VCaP (cell line): ENCODE measurements around the gene WNT3A.

Source experiments
- H3K27ac ChIP-seq: fragments of 450-650 bp; 2 replicates; pipeline ENCODE4 v1.5.1; 2017
- CTCF ChIP-seq: fragments of 450-650 bp; conservative IDR thresholded peaks from 2 replicates; pipeline ENCODE4 v1.5.1; 2017; ENCODE audit warnings: mild to moderate bottlenecking, moderate library complexity

The WNT3A gene

GRCh38 chr1:228000836-228001563 lies 5.8 kb upstream of the WNT3A start:
- no peak overlapping the region for H3K27ac ChIP-seq
- TF ChIP-seq CTCF, result no peak

- H3K27ac ChIP-seq, result no peak overlapping the region
- no peak for TF ChIP-seq CTCF
These were observed 4.9 kb upstream of the WNT3A start for GRCh38 chr1:228001738-228002535.

GRCh38 chr1:228002792-228003191 lies 4.0 kb upstream of the WNT3A start:
- no peak for TF ChIP-seq CTCF
- H3K27ac ChIP-seq, result no peak overlapping the region

GRCh38 chr1:228003461-228004330 lies 3.1 kb upstream of the WNT3A start:
- no peak overlapping the region for H3K27ac ChIP-seq
- no peak for TF ChIP-seq CTCF

- no peak overlapping the region for H3K27ac ChIP-seq
- TF ChIP-seq CTCF, result no peak; the same call in 1 of the 2 replicates
These were observed 2.4 kb upstream of the WNT3A start for GRCh38 chr1:228004331-228004855.

- H3K27ac ChIP-seq, result no peak overlapping the region
- TF ChIP-seq CTCF, result no peak
These were observed 1.8 kb upstream of the WNT3A start for GRCh38 chr1:228004856-228005462.
